NB4 (cell line): ENCODE results near the gene CBLN1.

Experiments
- MYC ChIP-seq: IDR thresholded peaks from 2 replicates; pipeline ENCODE4 v1.6.1; 2011; ENCODE audit warnings: low read depth, low read length
- POLR2A ChIP-seq: IDR thresholded peaks from 2 replicates; pipeline ENCODE4 v1.6.1; 2011; ENCODE audit warnings: mild to moderate bottlenecking; ENCODE audit not compliant: insufficient read length; ENCODE audit errors: extremely low read depth
- TF ChIP-seq, protein P1 (sequence below): IDR thresholded peaks from one replicate; pipeline ENCODE4 v1.5.1; 2012; ENCODE audit warnings: low read depth, low read length
- TF ChIP-seq, protein P2 (sequence below): IDR thresholded peaks from 2 replicates; pipeline ENCODE4 v1.6.1; 2011; ENCODE audit warnings: low read depth, low read length

DNA sequence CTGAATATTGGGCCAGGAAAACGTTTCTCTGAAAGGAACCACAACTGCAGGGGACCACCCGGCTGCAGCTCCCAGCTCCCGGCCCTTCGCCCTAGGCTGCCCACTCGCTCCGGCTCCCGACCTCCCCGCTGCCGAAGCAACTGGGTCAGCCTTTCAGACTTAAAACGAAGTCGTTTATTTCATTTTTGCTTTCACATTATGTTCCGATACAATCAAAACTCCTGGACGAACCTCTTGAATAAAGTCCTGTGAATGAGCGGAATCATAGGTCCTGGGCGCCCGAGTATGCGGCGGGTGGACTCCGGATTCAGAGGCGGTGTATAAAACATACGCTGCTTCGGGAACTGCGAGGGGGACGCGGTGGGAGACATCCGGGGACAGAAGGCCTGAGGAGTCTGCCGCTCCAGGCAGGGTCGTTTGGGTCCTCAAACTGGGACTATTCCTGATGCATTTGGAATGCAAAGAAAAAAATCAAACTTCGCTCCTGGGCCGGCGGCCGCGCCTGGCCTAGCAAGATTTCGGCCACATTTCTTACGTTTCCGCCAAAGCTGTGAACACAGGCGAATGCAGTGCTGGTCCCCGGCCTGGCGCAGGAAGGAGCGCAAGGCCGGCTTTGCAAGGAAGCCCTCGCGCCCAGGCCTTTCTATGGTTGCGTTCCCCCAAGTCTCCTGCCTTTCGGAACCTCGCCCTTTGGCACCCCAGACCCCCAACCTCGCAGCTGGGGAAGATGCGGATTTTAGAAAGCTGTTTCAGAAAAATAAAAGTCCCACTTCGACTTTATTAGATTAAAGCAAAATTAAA lies 3.7 kb downstream of the CBLN1 start:
- TF ChIP-seq, protein P1, sequence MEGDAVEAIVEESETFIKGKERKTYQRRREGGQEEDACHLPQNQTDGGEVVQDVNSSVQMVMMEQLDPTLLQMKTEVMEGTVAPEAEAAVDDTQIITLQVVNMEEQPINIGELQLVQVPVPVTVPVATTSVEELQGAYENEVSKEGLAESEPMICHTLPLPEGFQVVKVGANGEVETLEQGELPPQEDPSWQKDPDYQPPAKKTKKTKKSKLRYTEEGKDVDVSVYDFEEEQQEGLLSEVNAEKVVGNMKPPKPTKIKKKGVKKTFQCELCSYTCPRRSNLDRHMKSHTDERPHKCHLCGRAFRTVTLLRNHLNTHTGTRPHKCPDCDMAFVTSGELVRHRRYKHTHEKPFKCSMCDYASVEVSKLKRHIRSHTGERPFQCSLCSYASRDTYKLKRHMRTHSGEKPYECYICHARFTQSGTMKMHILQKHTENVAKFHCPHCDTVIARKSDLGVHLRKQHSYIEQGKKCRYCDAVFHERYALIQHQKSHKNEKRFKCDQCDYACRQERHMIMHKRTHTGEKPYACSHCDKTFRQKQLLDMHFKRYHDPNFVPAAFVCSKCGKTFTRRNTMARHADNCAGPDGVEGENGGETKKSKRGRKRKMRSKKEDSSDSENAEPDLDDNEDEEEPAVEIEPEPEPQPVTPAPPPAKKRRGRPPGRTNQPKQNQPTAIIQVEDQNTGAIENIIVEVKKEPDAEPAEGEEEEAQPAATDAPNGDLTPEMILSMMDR: no peak
- no peak for TF ChIP-seq MYC
- no peak for TF ChIP-seq POLR2A
- TF ChIP-seq, protein P2, sequence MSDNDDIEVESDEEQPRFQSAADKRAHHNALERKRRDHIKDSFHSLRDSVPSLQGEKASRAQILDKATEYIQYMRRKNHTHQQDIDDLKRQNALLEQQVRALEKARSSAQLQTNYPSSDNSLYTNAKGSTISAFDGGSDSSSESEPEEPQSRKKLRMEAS: no peak
